Aorta (tissue), 5 donors: Measurements from ENCODE around the gene FGF14. TPM values are rescaled to one million over a fixed set of nuclear protein-coding genes. Genes with fewer than 3 reads are reported as not detected.

ENCODE experiments used
- ATAC-seq: fragments of 200-7000 bp; cut with Tn5 transposase; one replicate; pipeline ENCODE4 v1.9.1; 2022; ENCODE audit warnings: moderate library complexity; ENCODE audit not compliant: low FRiP score
- DNase-seq, 2 donors: peaks; one replicate each; pipeline ENCODE4 v3.0.0-alpha.2; 2020
- H3K27ac ChIP-seq, 2 donors: one replicate each; pipeline ENCODE4 v1.5.1; 2013; ENCODE audit warnings: low read length in 2 of 2, mild to moderate bottlenecking in 2 of 2, moderate library complexity in 2 of 2, control low read depth in 1 of 2, inconsistent platforms in 1 of 2, low read depth in 1 of 2
- H3K27me3 ChIP-seq, 2 donors: one replicate each; pipeline ENCODE4 v1.6.1; 2013; ENCODE audit warnings: control low read depth in 1 of 2, low read length in 1 of 2, mild to moderate bottlenecking in 1 of 2, moderate library complexity in 1 of 2; ENCODE audit not compliant: insufficient read depth in 2 of 2, control insufficient read depth in 1 of 2
- H3K36me3 ChIP-seq, 2 donors: one replicate each; pipeline ENCODE4 v1.6.1; 2013; ENCODE audit warnings: control low read depth in 1 of 2, low read length in 1 of 2, mild to moderate bottlenecking in 1 of 2; ENCODE audit not compliant: insufficient read depth in 2 of 2, control insufficient read depth in 1 of 2
- H3K4me1 ChIP-seq, 2 donors: one replicate each; pipeline ENCODE4 v1.6.1; 2013; ENCODE audit warnings: low read length in 2 of 2, control low read depth in 1 of 2, mild to moderate bottlenecking in 1 of 2, moderate library complexity in 1 of 2; ENCODE audit not compliant: insufficient read depth in 2 of 2, control insufficient read depth in 1 of 2
- H3K4me3 ChIP-seq, 2 donors: one replicate each; pipeline ENCODE4 v1.5.1; 2013; ENCODE audit warnings: low read length in 2 of 2, control low read depth in 1 of 2, mild to moderate bottlenecking in 1 of 2
- H3K9me3 ChIP-seq: one replicate; pipeline ENCODE4 v1.6.1; 2013; ENCODE audit warnings: mild to moderate bottlenecking, low read length; ENCODE audit not compliant: control insufficient read depth
- WGBS, 2 donors: extraction: QIAGEN DNeasy Blood & Tissue Kit; methylation state at CpG; one replicate each; pipeline ENCODE4 v1.1.7; 2013; 5-methylcytosine and 5-hydroxymethylcytosine counted together
- intact Hi-C, 2 donors: fragments of 100-400 bp; cut with DNase I; formaldehyde crosslinking; loops; one replicate each; pipeline versions ENCODE4 v1.14.2 to v1.15.0; 2022
- polyA plus RNA-seq, 2 donors: library from polyadenylated mRNA; stranded (reverse); fragments of 200-250 nt; gene quantifications; one replicate each; pipeline ENCODE4 v1.2.3, GENCODE V29; 2013
- total RNA-seq, 2 donors: library from RNA; stranded (reverse); fragmentation: NEBNext Ultra II Directional; extraction: Animal tissue kit (Norgen Biotek cat#: 25700); gene quantifications; one replicate each; pipeline ENCODE4 v1.2.1, GENCODE V29; 2021
- donor health status: healthy with polysubstance abuse.
- donor health status: Bipolar disorder and iron deficiency.
- donor health status: DM: no; HTN: no; CAD: no.
- donor health status: DM: no; HTN: no; CAD: no.
- donor health status: DM: yes; HTN: yes; CAD: no.

FGF14 gene
- total and polyA plus RNA-seq, 4 donors = 0.13 to 4.6 (median 0.72) TPM

DNA sequence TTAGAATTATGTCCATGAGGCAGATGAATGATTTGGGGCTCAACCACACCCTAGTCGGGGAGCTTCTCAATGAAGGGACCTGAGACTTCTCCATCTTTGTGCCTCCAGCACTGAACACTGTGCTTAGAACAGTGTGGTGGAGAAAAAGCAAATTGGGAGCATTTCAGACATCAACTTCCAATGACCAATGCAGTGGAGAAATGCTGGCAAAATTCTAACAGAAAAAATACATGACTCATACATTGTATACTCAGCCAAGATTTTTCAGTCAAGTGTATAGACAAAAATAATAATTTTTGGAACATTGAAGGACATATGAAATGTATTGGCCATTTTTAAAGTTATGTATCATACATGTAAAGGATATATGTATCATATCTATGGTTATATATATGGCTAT lies 134.7 kb downstream of the FGF14 start:
- no peaks in the 10 kb centered on the region for H3K4me1 ChIP-seq
- peaks cover 2% of the 10 kb centered on the region for H3K9me3 ChIP-seq
- intact Hi-C loops = no loop called here
- 76 to 83% methylated on average over 1 of the region's 1 CpG for WGBS, 2 donors
- no peak overlapping the region for H3K27ac ChIP-seq
- ATAC-seq (no peak), DNase-seq (no peak)
- H3K36me3 ChIP-seq = no peaks in the 10 kb centered on the region
- H3K27me3 ChIP-seq = no peaks in the 10 kb centered on the region
- no peak overlapping the region for H3K4me3 ChIP-seq

DNA sequence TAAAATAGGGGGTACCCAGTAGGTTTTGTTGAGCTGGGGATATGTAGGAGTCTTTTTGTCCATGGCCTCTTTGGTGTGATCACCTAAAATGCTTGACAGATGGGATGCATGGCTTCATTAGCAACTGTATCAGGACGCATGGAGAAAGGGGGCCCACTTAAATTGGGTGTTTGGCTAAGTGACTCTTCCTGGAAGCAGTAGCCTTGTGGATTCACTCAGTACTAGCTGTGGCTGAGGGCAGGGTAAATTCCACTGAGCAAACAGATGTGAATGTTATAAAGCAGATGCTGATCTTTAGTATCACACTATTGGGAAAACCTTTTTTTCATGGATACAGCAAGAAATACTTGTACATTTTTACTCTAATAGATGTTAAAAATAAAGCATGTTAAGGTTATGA lies 140.0 kb downstream of the FGF14 start:
- WGBS, 2 donors = 72 to 85% methylated on average over 1 of the region's 1 CpG
- ATAC-seq (no peak), DNase-seq (no peak)
- Histone ChIP-seq H3K4me1 (no peaks in the 10 kb centered on the region), H3K9me3 (peaks cover 2% of the 10 kb centered on the region), H3K27me3 (no peaks in the 10 kb centered on the region), H3K27ac (no peak overlapping the region), H3K36me3 (no peaks in the 10 kb centered on the region), H3K4me3 (no peak overlapping the region)
- intact Hi-C loops = no loop called here

DNA sequence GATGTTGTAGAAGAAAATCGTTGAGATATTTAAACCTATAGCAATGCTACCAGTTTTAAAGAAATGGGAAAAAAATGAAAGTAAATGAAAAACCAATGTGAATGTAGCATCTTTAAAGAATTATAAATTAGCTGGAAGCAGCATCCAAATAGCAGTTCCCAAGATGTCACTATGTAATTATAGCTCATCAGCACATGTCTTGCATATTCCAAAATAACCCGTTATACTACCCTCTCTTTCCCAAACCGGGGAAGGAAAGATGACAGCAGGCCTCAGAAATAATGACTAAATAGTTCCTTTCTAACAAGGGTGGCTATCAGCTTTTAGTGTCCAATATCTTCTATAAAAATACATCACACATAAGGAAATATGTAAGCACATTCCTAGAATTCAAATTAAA lies 140.5 kb downstream of the FGF14 start:
- H3K4me3 ChIP-seq = no peak overlapping the region
- intact Hi-C loops = no loop called here
- WGBS, 2 donors = 84% methylated on average over 3 of the region's 3 CpGs
- H3K9me3 ChIP-seq = peaks cover 2% of the 10 kb centered on the region
- DNase-seq (no peak), ATAC-seq (no peak)
- H3K27me3 ChIP-seq = no peaks in the 10 kb centered on the region
- H3K36me3 ChIP-seq = no peaks in the 10 kb centered on the region
- H3K27ac ChIP-seq = no peak overlapping the region
- no peaks in the 10 kb centered on the region for H3K4me1 ChIP-seq

DNA sequence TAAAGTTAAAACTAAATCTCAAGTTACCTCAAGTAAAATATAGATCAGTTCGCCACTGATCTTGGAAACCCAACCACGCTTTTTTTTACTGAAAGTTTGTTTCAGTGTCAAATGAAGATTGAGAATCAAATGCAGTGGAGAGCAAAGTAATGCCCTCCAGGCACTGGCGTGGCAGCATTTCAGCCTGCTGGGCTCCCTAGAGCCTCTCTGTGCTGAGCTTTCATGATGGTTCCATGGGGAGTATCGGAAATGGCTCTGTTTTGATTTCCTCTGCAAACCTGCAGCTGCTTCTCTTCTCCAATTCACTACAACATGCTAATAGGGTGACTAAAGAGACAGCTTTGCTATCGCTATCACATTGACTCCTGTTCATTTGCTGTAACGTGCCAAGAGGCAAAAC lies 141.6 kb downstream of the FGF14 start:
- intact Hi-C loops = no loop called here
- no peak for ATAC-seq
- H3K9me3 ChIP-seq = peaks cover 2% of the 10 kb centered on the region
- DNase-seq = no peak
- WGBS, 2 donors = 79 to 85% methylated on average over 6 of the region's 6 CpGs
- no peaks in the 10 kb centered on the region for H3K27me3 ChIP-seq
- H3K27ac ChIP-seq = no peak overlapping the region
- no peak overlapping the region for H3K4me3 ChIP-seq
- no peaks in the 10 kb centered on the region for H3K36me3 ChIP-seq
- H3K4me1 ChIP-seq = no peaks in the 10 kb centered on the region

DNA sequence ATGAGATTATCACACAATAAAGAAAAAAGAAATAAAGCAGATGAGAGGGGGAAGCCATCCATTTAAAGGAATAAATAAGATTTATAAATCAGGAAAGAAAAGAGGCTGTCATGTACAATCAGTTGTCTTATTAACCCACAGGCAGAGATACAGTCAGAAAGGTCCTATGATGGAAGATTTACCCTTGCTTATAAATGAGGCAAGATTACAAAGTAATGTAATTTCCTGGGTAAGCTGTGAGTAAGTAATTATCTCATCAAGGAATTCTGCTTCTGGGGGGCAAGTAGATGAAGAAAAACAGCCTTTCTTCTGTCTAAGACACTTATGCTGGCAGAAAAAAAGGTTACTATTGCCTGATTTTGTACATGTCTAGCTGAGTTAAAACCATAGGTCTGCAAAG lies 146.4 kb downstream of the FGF14 start:
- Histone ChIP-seq H3K27ac (no peak overlapping the region), H3K4me1 (no peaks in the 10 kb centered on the region), H3K27me3 (no peaks in the 10 kb centered on the region), H3K9me3 (no peaks in the 10 kb centered on the region), H3K4me3 (no peak overlapping the region), H3K36me3 (no peaks in the 10 kb centered on the region)
- DNase-seq (no peak), ATAC-seq (no peak)
- intact Hi-C loops = no loop called here

DNA sequence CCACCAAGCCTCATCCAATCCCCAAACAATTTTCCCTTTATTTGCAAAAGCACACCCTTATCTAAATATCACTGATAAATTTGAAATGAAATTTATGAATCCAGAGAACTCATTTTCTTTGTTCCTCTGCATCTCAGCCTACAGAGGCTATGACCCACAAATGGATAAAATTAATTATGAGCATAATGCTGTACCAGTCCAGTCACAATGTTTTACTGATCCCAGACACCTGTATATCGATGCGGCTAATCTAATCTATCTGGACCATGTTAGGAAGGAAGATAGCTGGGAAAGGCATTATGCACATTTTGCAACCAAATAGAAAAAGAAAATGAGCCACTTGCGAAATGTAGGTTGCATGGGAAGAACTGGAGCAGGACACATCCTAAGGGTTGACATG lies 150.0 kb downstream of the FGF14 start:
- whole genome bisulfite sequencing, 2 donors = 82 to 94% methylated on average over 3 of the region's 3 CpGs
- DNase-seq (no peak), ATAC-seq (no peak)
- intact Hi-C loops = no loop called here
- Histone ChIP-seq H3K27me3 (no peaks in the 10 kb centered on the region), H3K4me3 (no peak overlapping the region), H3K9me3 (no peaks in the 10 kb centered on the region), H3K4me1 (no peaks in the 10 kb centered on the region), H3K27ac (no peak overlapping the region), H3K36me3 (no peaks in the 10 kb centered on the region)

DNA sequence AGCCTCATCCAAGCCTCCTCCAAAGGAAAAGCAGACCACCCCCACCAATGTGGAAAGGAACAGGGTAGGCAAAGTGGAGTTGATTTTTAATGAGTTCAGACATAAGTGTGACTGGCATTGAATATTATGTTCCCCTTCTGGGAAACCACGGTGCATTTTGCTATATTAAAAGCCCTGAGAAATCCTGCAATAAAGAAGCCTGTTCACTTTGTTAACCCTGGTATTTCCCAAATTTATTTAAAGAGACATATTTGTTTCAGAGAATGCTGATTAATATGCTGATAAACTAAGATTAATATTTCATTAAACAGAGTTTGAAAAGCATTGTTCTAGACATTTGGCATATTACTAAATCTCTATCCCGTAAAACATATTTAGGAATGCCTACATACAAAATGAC lies 151.4 kb downstream of the FGF14 start:
- WGBS, 2 donors = 74 to 79% methylated on average over 2 of the region's 2 CpGs
- no peak for ATAC-seq
- no peaks in the 10 kb centered on the region for H3K4me1 ChIP-seq
- H3K36me3 ChIP-seq = no peaks in the 10 kb centered on the region
- H3K9me3 ChIP-seq = no peaks in the 10 kb centered on the region
- no peak for DNase-seq
- H3K4me3 ChIP-seq = no peak overlapping the region
- intact Hi-C loops = no loop called here
- H3K27ac ChIP-seq = no peak overlapping the region
- H3K27me3 ChIP-seq = no peaks in the 10 kb centered on the region

DNA sequence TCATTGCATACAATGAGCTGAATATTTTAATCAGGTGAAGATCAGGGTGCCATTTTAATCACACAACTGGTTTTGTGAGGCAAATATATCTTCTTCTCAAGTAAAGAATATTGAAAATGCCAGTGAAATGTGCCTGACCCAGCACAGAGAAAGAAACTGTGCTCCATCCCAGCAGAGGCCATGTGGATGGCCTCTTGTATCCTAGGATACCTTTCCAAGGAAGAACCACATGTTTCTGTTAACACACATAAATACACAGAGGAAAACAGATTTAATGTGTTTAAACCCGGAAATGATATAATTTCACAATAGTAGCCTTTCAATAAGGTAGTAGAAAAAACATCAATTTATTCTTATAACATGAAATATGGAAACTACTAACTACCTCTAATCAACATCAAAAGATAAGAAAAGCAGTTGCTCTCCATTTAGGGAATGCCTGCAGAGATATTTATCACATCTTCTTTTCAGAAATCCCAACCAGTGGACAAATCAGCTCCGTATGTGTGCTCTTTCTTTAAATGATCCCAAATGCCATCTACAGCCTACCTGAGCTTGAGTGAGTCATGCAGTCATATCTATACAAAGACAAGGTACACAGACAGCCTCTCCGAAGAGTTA lies 157.1 kb downstream of the FGF14 start:
- Histone ChIP-seq H3K9me3 (no peaks in the 10 kb centered on the region), H3K4me3 (no peak overlapping the region), H3K36me3 (no peaks in the 10 kb centered on the region), H3K27me3 (no peaks in the 10 kb centered on the region), H3K27ac (no peak overlapping the region), H3K4me1 (no peaks in the 10 kb centered on the region)
- WGBS, 2 donors = 86 to 88% methylated on average over 3 of the region's 3 CpGs
- intact Hi-C loops = no loop called here
- ATAC-seq = no peak
- no peak for DNase-seq

DNA sequence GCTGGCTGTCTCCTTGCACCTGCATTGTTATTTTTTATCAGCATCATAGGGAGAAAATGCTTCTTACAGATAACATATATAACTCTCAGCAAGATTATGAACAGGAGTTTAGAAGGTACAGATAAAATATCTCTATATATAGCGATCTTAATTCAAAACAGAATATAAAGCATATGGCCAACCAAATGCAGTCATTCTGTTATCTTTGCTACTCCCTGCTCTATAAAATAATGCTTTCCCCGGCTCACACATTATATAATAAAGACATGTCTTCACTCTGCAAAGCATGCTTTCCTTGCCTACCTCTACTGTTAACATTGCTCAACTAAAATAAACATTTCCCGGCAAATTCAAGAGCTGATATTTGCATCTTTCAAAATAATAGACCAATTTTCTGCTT lies 161.7 kb downstream of the FGF14 start:
- Histone ChIP-seq H3K36me3 (no peaks in the 10 kb centered on the region), H3K4me3 (no peak overlapping the region), H3K27me3 (no peaks in the 10 kb centered on the region), H3K4me1 (no peaks in the 10 kb centered on the region), H3K9me3 (no peaks in the 10 kb centered on the region), H3K27ac (no peak overlapping the region)
- intact Hi-C loops = no loop called here
- WGBS, 2 donors = 28 to 33% methylated on average over 3 of the region's 3 CpGs
- DNase-seq = no peak
- no peak for ATAC-seq
